Esophagus (tissue), 2 donors: ENCODE data around the gene LHFPL4. TPM values are rescaled to one million over a fixed set of nuclear protein-coding genes. Genes with fewer than 3 reads are reported as not detected.

Source experiments
- H3K27ac ChIP-seq, 2 donors: one replicate each; pipeline ENCODE4 v1.5.1; 2013; ENCODE audit warnings: low read depth in 2 of 2, mild to moderate bottlenecking in 2 of 2, inconsistent platforms in 1 of 2, low read length in 1 of 2, moderate library complexity in 1 of 2
- H3K27me3 ChIP-seq, 2 donors: one replicate each; pipeline ENCODE4 v1.6.1; 2013; ENCODE audit warnings: low read length in 2 of 2, control low read depth in 1 of 2, mild to moderate bottlenecking in 1 of 2; ENCODE audit not compliant: insufficient read depth in 2 of 2, control insufficient read depth in 1 of 2
- H3K36me3 ChIP-seq, 2 donors: one replicate each; pipeline ENCODE4 v1.6.1; 2013; ENCODE audit warnings: low read length in 1 of 2; ENCODE audit not compliant: control insufficient read depth in 2 of 2, insufficient read depth in 2 of 2
- H3K4me1 ChIP-seq, 2 donors: one replicate each; pipeline ENCODE4 v1.6.1; 2013; ENCODE audit warnings: low read length in 1 of 2; ENCODE audit not compliant: control insufficient read depth in 2 of 2, insufficient read depth in 2 of 2
- H3K4me3 ChIP-seq, 2 donors: one replicate each; pipeline ENCODE4 v1.5.1; 2013; ENCODE audit warnings: low read length in 2 of 2, mild to moderate bottlenecking in 2 of 2, low read depth in 1 of 2, moderate library complexity in 1 of 2
- H3K9me3 ChIP-seq, 2 donors: one replicate each; pipeline ENCODE4 v1.6.1; 2013; ENCODE audit warnings: mild to moderate bottlenecking in 2 of 2, low read depth in 1 of 2, low read length in 1 of 2, moderate library complexity in 1 of 2; ENCODE audit not compliant: control insufficient read depth in 2 of 2, insufficient read depth in 1 of 2
- whole genome bisulfite sequencing, 2 donors: extraction: QIAGEN DNeasy Blood & Tissue Kit; methylation state at CpG; one replicate each; pipeline ENCODE4 v1.1.7; 2013; 5-methylcytosine and 5-hydroxymethylcytosine counted together
- polyA plus RNA-seq, 2 donors: library from polyadenylated mRNA; stranded (reverse); fragments of 200-250 nt; gene quantifications; one replicate each; pipeline ENCODE4 v1.2.3, GENCODE V29; 2013
- donor health status: healthy with polysubstance abuse.
- donor health status: Bipolar disorder and iron deficiency.

Gene LHFPL4
- polyA plus RNA-seq, 2 donors: 0.02 TPM; not detected in 1

- H3K36me3 ChIP-seq: no peaks in the 10 kb centered on the region
- 92 to 97% methylated on average over 1 of the region's 1 CpG for WGBS, 2 donors
- H3K27ac ChIP-seq: no peak overlapping the region
- no peaks in the 10 kb centered on the region for H3K27me3 ChIP-seq
- no peak overlapping the region for H3K4me3 ChIP-seq
- H3K4me1 ChIP-seq: no peaks in the 10 kb centered on the region
- no peaks in the 10 kb centered on the region for H3K9me3 ChIP-seq
Measured at GRCh38 chr3:9455596-9456131, 98.0 kb downstream of the LHFPL4 start.

GRCh38 chr3:9452417-9452816 lies 101.2 kb downstream of the LHFPL4 start:
- Histone ChIP-seq H3K4me3 (no peak overlapping the region), H3K27me3 (no peaks in the 10 kb centered on the region), H3K4me1 (no peaks in the 10 kb centered on the region), H3K27ac (no peak overlapping the region), H3K9me3 (no peaks in the 10 kb centered on the region), H3K36me3 (peaks cover 11 to 13% of the 10 kb centered on the region in 2 donors)
- 78 to 82% methylated on average over 2 of the region's 2 CpGs for WGBS, 2 donors

- Histone ChIP-seq H3K4me3 (no peak overlapping the region), H3K4me1 (no peaks in the 10 kb centered on the region), H3K36me3 (peaks cover 11 to 18% of the 10 kb centered on the region in 2 donors), H3K27ac (no peak overlapping the region), H3K27me3 (no peaks in the 10 kb centered on the region), H3K9me3 (no peaks in the 10 kb centered on the region)
- WGBS, 2 donors: 91 to 93% methylated on average over 2 of the region's 2 CpGs
Measured at GRCh38 chr3:9450991-9451390, 102.6 kb downstream of the LHFPL4 start.

- H3K4me1 ChIP-seq: no peaks in the 10 kb centered on the region
- peaks cover 12 to 19% of the 10 kb centered on the region in 2 donors for H3K36me3 ChIP-seq
- H3K27me3 ChIP-seq: no peaks in the 10 kb centered on the region
- 92 to 94% methylated on average over 1 of the region's 1 CpG for WGBS, 2 donors
- no peak overlapping the region for H3K4me3 ChIP-seq
- H3K9me3 ChIP-seq: no peaks in the 10 kb centered on the region
- H3K27ac ChIP-seq: no peak overlapping the region
Measured at GRCh38 chr3:9450126-9450525, 103.5 kb downstream of the LHFPL4 start.

- 84 to 91% methylated on average over 1 of the region's 1 CpG for WGBS, 2 donors
- peaks cover 14 to 23% of the 10 kb centered on the region in 2 donors for H3K36me3 ChIP-seq
- H3K9me3 ChIP-seq: no peaks in the 10 kb centered on the region
- H3K4me1 ChIP-seq: no peaks in the 10 kb centered on the region
- H3K27ac ChIP-seq: no peak overlapping the region
- no peaks in the 10 kb centered on the region for H3K27me3 ChIP-seq
- no peak overlapping the region for H3K4me3 ChIP-seq
Measured at GRCh38 chr3:9448643-9449042, 105.0 kb downstream of the LHFPL4 start.

Other genes starting within 250 kb of the LHFPL4 start
- 10 to 100 TPM; 21.2 to 24.7 TPM for gene THUMPD3, start 190.8 kb downstream of the LHFPL4 start, polyA plus RNA-seq
- gene SETD5, start 156.2 kb downstream of the LHFPL4 start, polyA plus RNA-seq: 10 to 100 TPM; 17.2 to 25.0 TPM
- gene MTMR14, start 95.7 kb upstream of the LHFPL4 start, polyA plus RNA-seq: 10 to 100 TPM; 13.5 to 17.2 TPM
- under 1 TPM in 1 of 2 donors, not detected in 1; 0.05 TPM for gene CPNE9, start 150.0 kb upstream of the LHFPL4 start, polyA plus RNA-seq
- gene BRPF1, start 177.9 kb upstream of the LHFPL4 start, polyA plus RNA-seq: 1 to 10 TPM; 6.1 to 8.9 TPM
- 1 to 10 TPM; 7.7 to 9.0 TPM for gene OGG1, start 196.1 kb upstream of the LHFPL4 start, polyA plus RNA-seq
- gene CAMK1, start 216.1 kb upstream of the LHFPL4 start, polyA plus RNA-seq: 1 to 10 TPM; 6.5 to 8.1 TPM
- gene TADA3, start 238.7 kb upstream of the LHFPL4 start, polyA plus RNA-seq: 10 to 100 TPM; 22.9 to 29.9 TPM
- 100 to 1,000 TPM in 1 of 2 donors, 10 to 100 TPM in 1; 52.8 to 114 TPM for gene ARPC4, start 239.3 kb upstream of the LHFPL4 start, polyA plus RNA-seq